ENCODE measurements around the gene MAPT.
"Not testable (repeated sequence)": the region's sequence is repeated elsewhere in the genome, so short reads cannot be mapped to it uniquely, and the experiment has no call there.

Gene MAPT

GRCh38 chr17:45997166-45997565 lies 102.8 kb downstream of the MAPT start:
- DNase-seq = no peak

- peak; percentile 10 for DNase-seq
Observed at GRCh38 chr17:45997624-45998023, 103.3 kb downstream of the MAPT start.

- no peak for DNase-seq
Observed at GRCh38 chr17:45998987-45999899, 104.9 kb downstream of the MAPT start, which contains the start of gene STH. Gene STH, plus strand, starts transcription at chr17:45999250. Its CDS starts 30 bp downstream, at chr17:45999280.

- DNase-seq = no peak
Observed at GRCh38 chr17:45999900-46000290, 105.5 kb downstream of the MAPT start.

- DNase-seq = no peak
Observed at GRCh38 chr17:46000292-46000691, 105.9 kb downstream of the MAPT start.

GRCh38 chr17:46000757-46001156 lies 106.4 kb downstream of the MAPT start:
- DNase-seq = no peak

- no peak for DNase-seq
Observed at GRCh38 chr17:46001390-46002310, 107.3 kb downstream of the MAPT start.

- peak; percentile 21 for DNase-seq
Observed at GRCh38 chr17:46002311-46002972, 108.1 kb downstream of the MAPT start.

- DNase-seq = no peak
Observed at GRCh38 chr17:46002973-46003316, 108.6 kb downstream of the MAPT start.

GRCh38 chr17:46003907-46004748 lies 109.8 kb downstream of the MAPT start:
- no peak for DNase-seq

- not testable (repeated sequence) for DNase-seq
Observed at GRCh38 chr17:46006082-46006481, 111.7 kb downstream of the MAPT start.

GRCh38 chr17:46007461-46007965 lies 113.2 kb downstream of the MAPT start:
- DNase-seq = no peak

GRCh38 chr17:46008591-46008990 lies 114.2 kb downstream of the MAPT start:
- DNase-seq = no peak

- peak; percentile 50 for DNase-seq
Observed at GRCh38 chr17:46009681-46010596, 115.6 kb downstream of the MAPT start.

GRCh38 chr17:46010597-46011186 lies 116.3 kb downstream of the MAPT start:
- DNase-seq = no peak

GRCh38 chr17:46011711-46012505 lies 117.6 kb downstream of the MAPT start:
- no peak for DNase-seq

- DNase-seq = no peak
Observed at GRCh38 chr17:46012506-46013079, 118.2 kb downstream of the MAPT start.

- DNase-seq = no peak
Observed at GRCh38 chr17:46013127-46013501, 118.8 kb downstream of the MAPT start.

GRCh38 chr17:46013502-46014165 lies 119.3 kb downstream of the MAPT start:
- DNase-seq = peak; percentile 31
